ENCODE results near the gene BACH2.

GRCh38 chr6:90338409-90338808 is 41.8 kb upstream of the BACH2 start:
- TF ChIP-seq CTCF (IDR thresholded peaks at IDR 0.05) (no peak), EP300 (IDR thresholded peaks at IDR 0.05) (no peak)

Measured in upper lobe of left lung (tissue), 4 donors.